ENCODE measurements around the gene CAMK1D. TPM values are rescaled to one million over a fixed set of nuclear protein-coding genes. Genes with fewer than 3 reads are reported as not detected.

The CAMK1D gene
- polyA plus RNA-seq, 1 of the 3 experiments (the other 2 are of a cell fraction): 4.1 TPM

DNA sequence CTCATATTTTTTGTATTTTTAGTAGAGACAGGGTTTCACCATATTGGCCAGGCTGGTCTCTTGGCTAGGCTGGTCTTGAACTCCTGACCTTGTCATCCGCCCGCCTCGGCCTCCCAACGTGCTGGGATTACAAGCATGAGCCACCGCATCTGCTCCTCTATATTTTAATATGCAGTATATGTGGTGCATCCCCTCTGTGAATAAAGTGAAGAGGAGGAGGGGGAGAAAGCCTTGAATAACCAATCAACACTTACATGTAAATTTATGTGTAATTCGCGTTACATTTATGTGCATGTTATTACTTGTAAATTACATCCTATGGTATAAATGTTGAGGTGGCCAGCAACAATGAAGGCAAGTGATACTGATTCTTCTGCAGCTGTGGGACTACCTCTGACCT lies 342.2 kb downstream of the CAMK1D start:
- H3K4me2 ChIP-seq: no peak overlapping the region
- 92% methylated on average over 7 of the region's 7 CpGs for WGBS (ENCODE audit: low lambda C conversion rate)
- POLR2A ChIA-PET: no interaction called here

GRCh38 chr10:12697764-12698163 lies 348.4 kb downstream of the CAMK1D start:
- no peaks in the 10 kb centered on the region for H3K36me3 ChIP-seq (replicated peaks in 1 of 2; ENCODE audit: control insufficient read depth in 1 of 2, insufficient read depth in 2 of 2, low read length in 1 of 2)
- TF ChIP-seq PBX3 (IDR thresholded peaks at IDR 0.05) (no peak), IRF3 (IDR thresholded peaks at IDR 0.05; ENCODE audit: low read depth, low read length) (no peak), RXRA (IDR thresholded peaks at IDR 0.05; ENCODE audit: borderline replicate concordance, low read depth) (no peak), EZH2phosphoT487 (IDR thresholded peaks at IDR 0.05; ENCODE audit: borderline replicate concordance, low read depth) (no peak), SMC3 (IDR thresholded peaks at IDR 0.05; ENCODE audit: low read depth, low read length) (no peak), FOSL2 (IDR thresholded peaks at IDR 0.05; ENCODE audit: borderline replicate concordance, low read depth) (no peak), ELF1 (IDR thresholded peaks at IDR 0.05) (no peak), MXI1 (IDR thresholded peaks at IDR 0.05; ENCODE audit: low read depth, low read length) (no peak), TEAD4 (IDR thresholded peaks at IDR 0.05; ENCODE audit: borderline replicate concordance, insufficient read depth) (no peak), JUND (IDR thresholded peaks at IDR 0.05) (no peak), NRF1 (IDR thresholded peaks at IDR 0.05; ENCODE audit: low read depth, low read length) (no peak), EP300 (IDR thresholded peaks at IDR 0.05; ENCODE audit: borderline replicate concordance in 1 of 2, low read depth in 1 of 2, low read length in 1 of 2) (no peak)
- TF ChIP-seq, protein P1, sequence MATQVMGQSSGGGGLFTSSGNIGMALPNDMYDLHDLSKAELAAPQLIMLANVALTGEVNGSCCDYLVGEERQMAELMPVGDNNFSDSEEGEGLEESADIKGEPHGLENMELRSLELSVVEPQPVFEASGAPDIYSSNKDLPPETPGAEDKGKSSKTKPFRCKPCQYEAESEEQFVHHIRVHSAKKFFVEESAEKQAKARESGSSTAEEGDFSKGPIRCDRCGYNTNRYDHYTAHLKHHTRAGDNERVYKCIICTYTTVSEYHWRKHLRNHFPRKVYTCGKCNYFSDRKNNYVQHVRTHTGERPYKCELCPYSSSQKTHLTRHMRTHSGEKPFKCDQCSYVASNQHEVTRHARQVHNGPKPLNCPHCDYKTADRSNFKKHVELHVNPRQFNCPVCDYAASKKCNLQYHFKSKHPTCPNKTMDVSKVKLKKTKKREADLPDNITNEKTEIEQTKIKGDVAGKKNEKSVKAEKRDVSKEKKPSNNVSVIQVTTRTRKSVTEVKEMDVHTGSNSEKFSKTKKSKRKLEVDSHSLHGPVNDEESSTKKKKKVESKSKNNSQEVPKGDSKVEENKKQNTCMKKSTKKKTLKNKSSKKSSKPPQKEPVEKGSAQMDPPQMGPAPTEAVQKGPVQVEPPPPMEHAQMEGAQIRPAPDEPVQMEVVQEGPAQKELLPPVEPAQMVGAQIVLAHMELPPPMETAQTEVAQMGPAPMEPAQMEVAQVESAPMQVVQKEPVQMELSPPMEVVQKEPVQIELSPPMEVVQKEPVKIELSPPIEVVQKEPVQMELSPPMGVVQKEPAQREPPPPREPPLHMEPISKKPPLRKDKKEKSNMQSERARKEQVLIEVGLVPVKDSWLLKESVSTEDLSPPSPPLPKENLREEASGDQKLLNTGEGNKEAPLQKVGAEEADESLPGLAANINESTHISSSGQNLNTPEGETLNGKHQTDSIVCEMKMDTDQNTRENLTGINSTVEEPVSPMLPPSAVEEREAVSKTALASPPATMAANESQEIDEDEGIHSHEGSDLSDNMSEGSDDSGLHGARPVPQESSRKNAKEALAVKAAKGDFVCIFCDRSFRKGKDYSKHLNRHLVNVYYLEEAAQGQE (IDR thresholded peaks at IDR 0.05; ENCODE audit: low read depth, low read length): no peak
- H3K4me1 ChIP-seq (ENCODE audit: control insufficient read depth in 1 of 2, insufficient read depth in 2 of 2, low read depth in 1 of 2, low read length in 1 of 2): peaks cover 0 to 3% of the 10 kb centered on the region in 2 experiments; a peak in 1 of 4 replicates
- no peaks in the 10 kb centered on the region for H4K20me1 ChIP-seq (ENCODE audit: insufficient read depth)
- no peak overlapping the region for H2AFZ ChIP-seq (ENCODE audit: low read depth)
- H3K4me2 ChIP-seq: no peak overlapping the region
- H3K9me3 ChIP-seq: no peaks in the 10 kb centered on the region
- no peaks in the 10 kb centered on the region for H3K9me2 ChIP-seq
- H3K79me2 ChIP-seq (ENCODE audit: insufficient read depth): no peaks in the 10 kb centered on the region
- DNase-seq: no peak
- no peak overlapping the region for H3K4me3 ChIP-seq (ENCODE audit: low read depth in 2 of 2, low read length in 1 of 2)
- 96% methylated on average over 9 of the region's 9 CpGs for WGBS (ENCODE audit: low lambda C conversion rate)
- POLR2A ChIA-PET: no interaction called here
- no peaks in the 10 kb centered on the region for H3K27me3 ChIP-seq (ENCODE audit: insufficient read depth)
- H3K27ac ChIP-seq (ENCODE audit: low read depth in 2 of 2, low read length in 1 of 2): no peak overlapping the region
- H3K9ac ChIP-seq: no peak overlapping the region
- CTCF ChIA-PET: no interaction called here
- peaks cover 4% of the 10 kb centered on the region for H3F3A ChIP-seq (replicated peaks; ENCODE audit: insufficient read depth)

More for the DNA sequence above, 342.2 kb downstream of the CAMK1D start:
- Histone ChIP-seq H3K4me1 (ENCODE audit: control insufficient read depth in 1 of 2, insufficient read depth in 2 of 2, low read depth in 1 of 2, low read length in 1 of 2) (no peaks in the 10 kb centered on the region), H3K4me3 (ENCODE audit: low read depth in 2 of 2, low read length in 1 of 2) (no peak overlapping the region), H3K9me3 (no peaks in the 10 kb centered on the region), H3K79me2 (ENCODE audit: insufficient read depth) (no peaks in the 10 kb centered on the region), H3F3A (replicated peaks; ENCODE audit: insufficient read depth) (peaks cover 4% of the 10 kb centered on the region), H3K36me3 (replicated peaks in 1 of 2; ENCODE audit: control insufficient read depth in 1 of 2, insufficient read depth in 2 of 2, low read length in 1 of 2) (no peaks in the 10 kb centered on the region), H3K27ac (ENCODE audit: low read depth in 2 of 2, low read length in 1 of 2) (no peak overlapping the region), H2AFZ (ENCODE audit: low read depth) (no peak overlapping the region), H3K9me2 (no peaks in the 10 kb centered on the region), H4K20me1 (ENCODE audit: insufficient read depth) (no peaks in the 10 kb centered on the region), H3K27me3 (ENCODE audit: insufficient read depth) (no peaks in the 10 kb centered on the region), H3K9ac (no peak overlapping the region)
- CTCF ChIA-PET: interaction anchor here (1.9 to 2.5 kb wide), 2 partner anchors 12 to 16 kb away, joined by 5 to 8 read pairs; no protein-coding TSS in a partner anchor
- TF ChIP-seq MXI1 (IDR thresholded peaks at IDR 0.05; ENCODE audit: low read depth, low read length): no peak
- no peak for TF ChIP-seq EP300 (IDR thresholded peaks at IDR 0.05; ENCODE audit: borderline replicate concordance in 1 of 2, low read depth in 1 of 2, low read length in 1 of 2)
- no peak for TF ChIP-seq FOXM1 (IDR thresholded peaks at IDR 0.05; ENCODE audit: low read depth)
- no peak for TF ChIP-seq SIN3A (IDR thresholded peaks at IDR 0.05; ENCODE audit: borderline replicate concordance, low read depth, low read length)
- TF ChIP-seq IRF3 (IDR thresholded peaks at IDR 0.05; ENCODE audit: low read depth, low read length): no peak
- TF ChIP-seq, protein P2, sequence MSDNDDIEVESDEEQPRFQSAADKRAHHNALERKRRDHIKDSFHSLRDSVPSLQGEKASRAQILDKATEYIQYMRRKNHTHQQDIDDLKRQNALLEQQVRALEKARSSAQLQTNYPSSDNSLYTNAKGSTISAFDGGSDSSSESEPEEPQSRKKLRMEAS (IDR thresholded peaks at IDR 0.05; ENCODE audit: low read depth): no peak
- TF ChIP-seq RAD21 (IDR thresholded peaks at IDR 0.05; ENCODE audit: low read length): no peak
- no peak for TF ChIP-seq GABPA (IDR thresholded peaks at IDR 0.05; ENCODE audit: low read depth)
- no peak for DNase-seq

Data from SK-N-SH (cell line).